GM19193 (cell line): ENCODE results near the gene WWOX.

Experiments used
- POLR2A ChIP-seq: IDR thresholded peaks from 4 replicates; pipeline ENCODE4 v1.6.1; 2011; ENCODE audit not compliant: insufficient read depth, insufficient read length; ENCODE audit errors: extremely low read depth

The WWOX gene

GRCh38 chr16:78098087-78098486 is 1.4 kb upstream of the WWOX start:
- no peak for TF ChIP-seq POLR2A

- no peak for TF ChIP-seq POLR2A
Measured at GRCh38 chr16:78098595-78099270, 721 bp upstream of the WWOX start.

GRCh38 chr16:78100112-78100467 is 636 bp downstream of the WWOX start:
- TF ChIP-seq POLR2A: no peak

GRCh38 chr16:78102122-78102660 is 2.7 kb downstream of the WWOX start:
- TF ChIP-seq POLR2A: no peak

GRCh38 chr16:78102865-78103264 is 3.4 kb downstream of the WWOX start:
- TF ChIP-seq POLR2A: no peak

- TF ChIP-seq POLR2A: no peak
Measured at GRCh38 chr16:78105517-78105916, 6.1 kb downstream of the WWOX start.

GRCh38 chr16:78106686-78107085 is 7.2 kb downstream of the WWOX start:
- TF ChIP-seq POLR2A: no peak

- TF ChIP-seq POLR2A: no peak
Measured at GRCh38 chr16:78108451-78108850, 9.0 kb downstream of the WWOX start.

GRCh38 chr16:78113258-78113657 is 13.8 kb downstream of the WWOX start:
- no peak for TF ChIP-seq POLR2A

GRCh38 chr16:78115659-78116058 is 16.2 kb downstream of the WWOX start:
- no peak for TF ChIP-seq POLR2A

- no peak for TF ChIP-seq POLR2A
Measured at GRCh38 chr16:78116946-78117345, 17.5 kb downstream of the WWOX start.

GRCh38 chr16:78117391-78117790 is 17.9 kb downstream of the WWOX start:
- TF ChIP-seq POLR2A: no peak

- no peak for TF ChIP-seq POLR2A
Measured at GRCh38 chr16:78118469-78119025, 19.1 kb downstream of the WWOX start.

- no peak for TF ChIP-seq POLR2A
Measured at GRCh38 chr16:78122774-78123315, 23.4 kb downstream of the WWOX start.

GRCh38 chr16:78125112-78125844 is 25.8 kb downstream of the WWOX start:
- TF ChIP-seq POLR2A: no peak
